HepG2 (cell line): Measurements from ENCODE around the gene KCNT1. TPM values are rescaled to one million over a fixed set of nuclear protein-coding genes. Genes with fewer than 3 reads are reported as not detected.

ENCODE experiments used
- ATAC-seq: fragments of 200-7000 bp; cut with Tn5 transposase; 3 replicates; pipeline ENCODE4 v1.9.1; 2020; ENCODE audit warnings: mild to moderate bottlenecking, moderate library complexity
- BruUV-seq: library from RNA; stranded (reverse); fragments of 400-500 nt; replicated peaks from 2 replicates; lab custom pipeline; 2021; lab: Mats Ljungman, UMichigan
- CTCF ChIA-PET: fragments of 300-600 bp; formaldehyde crosslinking; extraction: SDS; loops from one replicate; lab custom pipeline; 2021; ENCODE audit warnings: low total read pairs, inconsistent platforms, low intra/inter-chr PET ratio; lab: Yijun Ruan, JAX
- POLR2A ChIA-PET: fragments of 350-600 bp; sonication (Branson Sonifier 250); formaldehyde crosslinking; loops from one replicate; lab custom pipeline; 2020; ENCODE audit warnings: antibody characterized with exemption, inconsistent platforms; lab: Yijun Ruan, JAX
- DNase-seq: peaks from one replicate; pipeline ENCODE4 v3.0.0-alpha.2; 2015; ENCODE audit warnings: low spot score
- FAIRE-seq: peaks from 3 replicates; lab custom pipeline; 2011; peaks lifted over from hg19 to GRCh38; lab: Jason Lieb, UNC
- H2AFZ ChIP-seq: one replicate; pipeline ENCODE4 v1.6.1; 2011; ENCODE audit warnings: low read length, inconsistent platforms
- H3K27ac ChIP-seq: fragments of 300-600 bp; 3 replicates; pipeline ENCODE4 v1.8.0; 2011; ENCODE audit warnings: mixed run types, mild to moderate bottlenecking, mixed read lengths, low read length, inconsistent platforms; ENCODE audit not compliant: insufficient read depth; ENCODE audit errors: extremely low read length
- H3K27me3 ChIP-seq, 2 experiments: fragments of 200-600 bp in 1 of 2; 2 replicates in 1 of 2; 3 replicates in 1 of 2; pipeline versions ENCODE4 v1.6.0 to v1.8.0; 2011; ENCODE audit warnings: low read length in 2 of 2, mild to moderate bottlenecking in 2 of 2, moderate library complexity in 2 of 2, inconsistent platforms in 1 of 2; ENCODE audit not compliant: insufficient read depth in 2 of 2, control insufficient read depth in 1 of 2
- H3K36me3 ChIP-seq, 2 experiments: fragments of 200-600 bp in 1 of 2; replicated peaks in 1 of 2; 2 replicates in 1 of 2; 3 replicates in 1 of 2; pipeline versions ENCODE4 v1.5.1 to v1.8.0; 2011; ENCODE audit warnings: low read length in 2 of 2, inconsistent platforms in 1 of 2; ENCODE audit not compliant: insufficient read depth in 2 of 2, control insufficient read depth in 1 of 2
- H3K4me1 ChIP-seq: 2 replicates; pipeline ENCODE4 v1.5.1; 2012; ENCODE audit warnings: low read length, inconsistent platforms; ENCODE audit not compliant: insufficient read depth
- H3K4me2 ChIP-seq: 2 replicates; pipeline ENCODE4 v1.6.0; 2011; ENCODE audit warnings: low read depth, low read length, inconsistent platforms
- H3K4me3 ChIP-seq, 3 experiments: fragments of 200-600 bp in 1 of 3; sonication (generic), shearing (Covaris generic) in 1 of 3; replicated peaks in 1 of 3; 2 replicates each; pipeline ENCODE4 v1.5.1; 2011 to 2016; ENCODE audit warnings: low read length in 3 of 3, inconsistent platforms in 2 of 3, low read depth in 2 of 3, mild to moderate bottlenecking in 2 of 3, control low read depth in 1 of 3, mixed read lengths in 1 of 3; ENCODE audit not compliant: insufficient read depth in 1 of 3
- H3K79me2 ChIP-seq: one replicate; pipeline ENCODE4 v1.6.1; 2011; ENCODE audit warnings: low read length, inconsistent platforms; ENCODE audit not compliant: insufficient read depth
- H3K9ac ChIP-seq: 2 replicates; pipeline ENCODE4 v1.6.0; 2011; ENCODE audit warnings: mild to moderate bottlenecking, low read depth, low read length, inconsistent platforms; ENCODE audit not compliant: insufficient read depth
- H3K9me3 ChIP-seq: 2 replicates; pipeline ENCODE4 v1.5.1; 2012; ENCODE audit warnings: mild to moderate bottlenecking, low read length
- H4K20me1 ChIP-seq: 2 replicates; pipeline ENCODE4 v1.6.0; 2011; ENCODE audit warnings: inconsistent platforms, mild to moderate bottlenecking, low read length, moderate library complexity; ENCODE audit not compliant: insufficient read depth
- ATF1 ChIP-seq: IDR thresholded peaks from 2 replicates; pipeline ENCODE4 v1.6.1; 2016; ENCODE audit warnings: mild to moderate bottlenecking, control low read depth
- CBFB ChIP-seq: sonication (generic); formaldehyde crosslinking; IDR thresholded peaks from 2 replicates; pipeline ENCODE4 v1.4.0; 2020; ENCODE audit warnings: missing genetic modification reagents
- CENPT ChIP-seq: sonication (generic); formaldehyde crosslinking; IDR thresholded peaks from 2 replicates; pipeline ENCODE4 v1.8.0; 2022; ENCODE audit warnings: low read depth, mild to moderate bottlenecking, moderate library complexity, missing genetic modification reagents
- CHD4 ChIP-seq: fragments of 200-600 bp; sonication (generic); IDR thresholded peaks from 2 replicates; pipeline ENCODE4 v1.7.0; 2017; ENCODE audit warnings: mild to moderate bottlenecking, low read length, borderline replicate concordance
- CREM ChIP-seq, 2 experiments: sonication (generic) in 1 of 2; formaldehyde crosslinking in 1 of 2; IDR thresholded peaks; 2 replicates each; pipeline versions ENCODE4 v1.4.0 to v1.6.1; 2016 to 2020; ENCODE audit warnings: antibody characterized with exemption in 1 of 2, mild to moderate bottlenecking in 1 of 2, missing genetic modification reagents in 1 of 2
- DPF2 ChIP-seq: sonication (generic); formaldehyde crosslinking; IDR thresholded peaks from 2 replicates; pipeline ENCODE4 v1.4.0; 2020; ENCODE audit warnings: mild to moderate bottlenecking, low read depth, missing genetic modification reagents, borderline replicate concordance
- DR1 ChIP-seq: sonication (generic); formaldehyde crosslinking; IDR thresholded peaks from 2 replicates; pipeline ENCODE4 v1.8.0; 2021; ENCODE audit warnings: mild to moderate bottlenecking, missing genetic modification reagents, inconsistent platforms
- ETS1 ChIP-seq: sonication (generic); formaldehyde crosslinking; IDR thresholded peaks from 2 replicates; pipeline ENCODE4 v1.4.0; 2020; ENCODE audit warnings: missing genetic modification reagents
- GFI1 ChIP-seq: sonication (generic); formaldehyde crosslinking; IDR thresholded peaks from 2 replicates; pipeline ENCODE4 v1.5.0; 2020; ENCODE audit warnings: missing genetic modification reagents, mild to moderate bottlenecking, borderline replicate concordance
- LCORL ChIP-seq, 2 experiments: fragments of 450-650 bp in 1 of 2; sonication (generic) in 1 of 2; formaldehyde crosslinking in 1 of 2; IDR thresholded peaks; 2 replicates each; pipeline versions ENCODE4 v1.5.0 to v1.6.1; 2017 to 2020; ENCODE audit warnings: antibody characterized with exemption in 1 of 2, missing genetic modification reagents in 1 of 2
- MNT ChIP-seq: fragments of 450-650 bp; IDR thresholded peaks from 2 replicates; pipeline ENCODE4 v1.6.1; 2016
- ONECUT2 ChIP-seq: sonication (generic); formaldehyde crosslinking; IDR thresholded peaks from 2 replicates; pipeline ENCODE4 v1.4.0; 2020; ENCODE audit warnings: missing genetic modification reagents
- PAXIP1 ChIP-seq: sonication (generic); formaldehyde crosslinking; conservative IDR thresholded peaks from 2 replicates; pipeline ENCODE4 v1.4.0; 2020; ENCODE audit warnings: mild to moderate bottlenecking, missing genetic modification reagents, moderate library complexity
- RBM22 ChIP-seq: fragments of 200-400 bp; formaldehyde crosslinking; optimal IDR thresholded peaks from 2 replicates; pipeline ENCODE3; 2017; ENCODE audit warnings: mild to moderate bottlenecking, low read length, moderate library complexity
- SNAPC5 ChIP-seq: sonication (generic); formaldehyde crosslinking; IDR thresholded peaks from 2 replicates; pipeline ENCODE4 v1.8.1; 2023; ENCODE audit warnings: mild to moderate bottlenecking, missing genetic modification reagents, borderline replicate concordance
- SYNCRIP ChIP-seq: fragments of 200-400 bp; formaldehyde crosslinking; IDR thresholded peaks from 2 replicates; pipeline ENCODE4 v1.6.1; 2018; ENCODE audit warnings: mild to moderate bottlenecking, low read depth, low read length; ENCODE audit not compliant: insufficient read depth
- ZNF282 ChIP-seq: fragments of 450-650 bp; IDR thresholded peaks from 2 replicates; pipeline ENCODE4 v1.6.1; 2018; ENCODE audit not compliant: partially characterized antibody
- ZNF724P ChIP-seq: sonication (generic); formaldehyde crosslinking; IDR thresholded peaks from 2 replicates; pipeline ENCODE4 v1.8.0; 2022; ENCODE audit warnings: missing genetic modification reagents, borderline replicate concordance
- ZNF816 ChIP-seq: sonication (generic); formaldehyde crosslinking; IDR thresholded peaks from 2 replicates; pipeline ENCODE4 v1.8.0; 2022; ENCODE audit warnings: missing genetic modification reagents, mild to moderate bottlenecking, borderline replicate concordance
- WGBS: methylation state at CpG from one replicate; pipeline ENCODE4 v1.1.6; 2017; ENCODE audit warnings: low lambda C conversion rate; 5-methylcytosine and 5-hydroxymethylcytosine counted together
- in situ Hi-C: cut with HindIII; loops from 2 replicates; pipeline ENCODE4 v1.10.0; 2017; ENCODE audit warnings: low pct_unique_long_range_greater_than_20kb; ENCODE audit not compliant: extremely low pct_ligation_motif_present
- intact Hi-C: fragments of 100-400 bp; cut with micrococcal nuclease; formaldehyde crosslinking; loops from one replicate; pipeline ENCODE4 v1.10.0; 2022; ENCODE audit not compliant: unreplicated experiment
- polyA plus RNA-seq, 8 experiments: library from polyadenylated mRNA; depleted of rRNA in 3 of 8; stranded (reverse) in 7 of 8; unstranded in 1 of 8; fragments of >200 nt; fragmentation: Illumina TruSeq in 4 of 8; extraction: Trizol in 4 of 8; gene quantifications; 2 replicates each; pipeline versions ENCODE4 v1.2.1 to v1.2.3, GENCODE V29; 2011 to 2016; ENCODE audit warnings: low read depth in 4 of 8, missing spikeins in 1 of 8, mixed read lengths in 1 of 8; ENCODE audit not compliant: insufficient read depth in 1 of 8
- total RNA-seq, 5 experiments: library from RNA; depleted of rRNA; stranded (reverse); fragments of >200 nt; fragmentation: Illumina TruSeq; extraction: Trizol; gene quantifications; 2 replicates each; pipeline ENCODE4 v1.2.3, GENCODE V29; 2016; ENCODE audit warnings: low read depth in 1 of 5

Gene KCNT1
- total and polyA plus RNA-seq, 2 of the 13 experiments (the other 11 are each of a cell fraction or from before 2014, with no cell fraction given), result not detected

GRCh38 chr9:135774239-135774747 lies 72.3 kb downstream of the KCNT1 start:
- no TSS peak for BruUV-seq
- ATAC-seq (no peak), DNase-seq (no peak), FAIRE-seq (peak; percentile 71)
- no peaks in the 10 kb centered on the region for H3K9me3 ChIP-seq
- ChIA-PET POLR2A (no interaction called here), CTCF (no interaction called here)
- H3K4me3 ChIP-seq, result no peak overlapping the region
- intact Hi-C loops, result no loop called here
- H3K79me2 ChIP-seq, result no peaks in the 10 kb centered on the region
- H3K4me1 ChIP-seq, result no peaks in the 10 kb centered on the region
- H3K4me2 ChIP-seq, result no peak overlapping the region
- no peak overlapping the region for H3K9ac ChIP-seq
- WGBS, result 35% methylated on average over 14 of the region's 15 CpGs
- H4K20me1 ChIP-seq, result no peaks in the 10 kb centered on the region
- H3K27ac ChIP-seq, result no peak overlapping the region
- no peak overlapping the region for H2AFZ ChIP-seq
- H3K27me3 ChIP-seq, result peaks cover 5 to 63% of the 10 kb centered on the region in 2 experiments; a peak in 4 of 5 replicates
- H3K36me3 ChIP-seq, result no peaks in the 10 kb centered on the region
- in situ Hi-C loops, result no loop called here
- TF ChIP-seq ONECUT2 (CRISPR knock-in tag), result no peak
- TF ChIP-seq GFI1, result no peak
- TF ChIP-seq CENPT (CRISPR knock-in tag), result no peak
- no peak for TF ChIP-seq CBFB (CRISPR knock-in tag)
- no peak for TF ChIP-seq RBM22
- TF ChIP-seq DPF2, result 0 out of 2 replicates have a peak, but pooled peaks have one; percentile 27
- TF ChIP-seq MNT, result peak; percentile 97
- TF ChIP-seq DR1 (CRISPR knock-in tag), result no peak
- TF ChIP-seq PAXIP1, result no peak
- no peak for TF ChIP-seq SNAPC5 (CRISPR knock-in tag)
- TF ChIP-seq CREM (IDR thresholded peaks at IDR 0.05), result no peak
- no peak for TF ChIP-seq CREM (CRISPR knock-in tag; IDR thresholded peaks at IDR 0.05)
- no peak for TF ChIP-seq LCORL (IDR thresholded peaks at IDR 0.05)
- TF ChIP-seq LCORL (CRISPR knock-in tag; IDR thresholded peaks at IDR 0.05), result no peak
- TF ChIP-seq ZNF816 (CRISPR knock-in tag), result no peak
- peak; percentile 9 for TF ChIP-seq ZNF282
- TF ChIP-seq SYNCRIP, result no peak
- no peak for TF ChIP-seq ATF1 (CRISPR knock-in tag)
- TF ChIP-seq CHD4, result no peak
- no peak for TF ChIP-seq ZNF724P (CRISPR knock-in tag)
- no peak for TF ChIP-seq ETS1 (CRISPR knock-in tag)
